ENCODE measurements around the gene PHC3.
"Not testable (repeated sequence)": the region's sequence is repeated elsewhere in the genome, so short reads cannot be mapped to it uniquely, and the experiment has no call there.

Gene PHC3

GRCh38 chr3:170180908-170181885 is at the start of gene PHC3:
Gene PHC3 (minus strand): TSS chr3:170181733. CDS start chr3:170181715, 18 bp downstream.
- DNase-seq, result peak; percentile 91

GRCh38 chr3:170228093-170228766 is 46.7 kb upstream of the PHC3 start:
- DNase-seq, result no peak

- DNase-seq, result no peak
Observed at GRCh38 chr3:170226426-170226960, 45.0 kb upstream of the PHC3 start.

GRCh38 chr3:170225166-170225565 is 43.6 kb upstream of the PHC3 start:
- no peak for DNase-seq

- DNase-seq, result peak; percentile 64
Observed at GRCh38 chr3:170222647-170223541, 41.4 kb upstream of the PHC3 start.

GRCh38 chr3:170221924-170222646 is 40.6 kb upstream of the PHC3 start, which contains the start of gene PRKCI:
Gene PRKCI (plus strand): TSS chr3:170222424. CDS start chr3:170222670, 246 bp downstream.
- DNase-seq, result peak; percentile 98

GRCh38 chr3:170220871-170221270 is 39.3 kb upstream of the PHC3 start:
- no peak for DNase-seq

GRCh38 chr3:170219850-170220249 is 38.3 kb upstream of the PHC3 start:
- DNase-seq, result no peak

- DNase-seq, result no peak
Observed at GRCh38 chr3:170211668-170212067, 30.1 kb upstream of the PHC3 start.

- DNase-seq, result no peak
Observed at GRCh38 chr3:170207717-170208116, 26.2 kb upstream of the PHC3 start.

- not testable (repeated sequence) for DNase-seq
Observed at GRCh38 chr3:170206164-170206762, 24.7 kb upstream of the PHC3 start.

- DNase-seq, result no peak
Observed at GRCh38 chr3:170205302-170205701, 23.8 kb upstream of the PHC3 start.

GRCh38 chr3:170204509-170204908 is 23.0 kb upstream of the PHC3 start:
- DNase-seq, result no peak

- no peak for DNase-seq
Observed at GRCh38 chr3:170204023-170204472, 22.5 kb upstream of the PHC3 start.

- DNase-seq, result no peak
Observed at GRCh38 chr3:170203457-170203856, 21.9 kb upstream of the PHC3 start.

- DNase-seq, result no peak
Observed at GRCh38 chr3:170201527-170201926, 20.0 kb upstream of the PHC3 start.

GRCh38 chr3:170200987-170201386 is 19.5 kb upstream of the PHC3 start:
- DNase-seq, result no peak

GRCh38 chr3:170196833-170197232 is 15.3 kb upstream of the PHC3 start:
- no peak for DNase-seq

- not testable (repeated sequence) for DNase-seq
Observed at GRCh38 chr3:170195759-170196158, 14.2 kb upstream of the PHC3 start.

GRCh38 chr3:170189398-170190256 is 8.1 kb upstream of the PHC3 start:
- no peak for DNase-seq

Measured in NCI-H526 treated with DMSO at 0.1 percent for 48 hours (cell line).